Stimulated activated CD8-positive, alpha-beta memory T cell treated with anti-CD3 and anti-CD28 coated beads, Interleukin-2, amount 100 ng/mL, for 48 hours (primary cell): ENCODE measurements around the gene GALNT12.
A peak's percentile ranks its signal among the peaks of the same experiment; 100 is the strongest.

ENCODE experiments used
- DNase-seq, 2 donors: peaks; one replicate each; pipeline ENCODE4 v3.0.0-alpha.2; 2020; ENCODE audit warnings: low read depth in 2 of 2

GALNT12 gene

GRCh38 chr9:98832768-98833089 is 25.3 kb downstream of the GALNT12 start:
- DNase-seq = no peak

GRCh38 chr9:98833090-98833956 is 25.9 kb downstream of the GALNT12 start:
- DNase-seq = no peak

GRCh38 chr9:98834386-98834785 is 26.9 kb downstream of the GALNT12 start:
- no peak for DNase-seq

DNA sequence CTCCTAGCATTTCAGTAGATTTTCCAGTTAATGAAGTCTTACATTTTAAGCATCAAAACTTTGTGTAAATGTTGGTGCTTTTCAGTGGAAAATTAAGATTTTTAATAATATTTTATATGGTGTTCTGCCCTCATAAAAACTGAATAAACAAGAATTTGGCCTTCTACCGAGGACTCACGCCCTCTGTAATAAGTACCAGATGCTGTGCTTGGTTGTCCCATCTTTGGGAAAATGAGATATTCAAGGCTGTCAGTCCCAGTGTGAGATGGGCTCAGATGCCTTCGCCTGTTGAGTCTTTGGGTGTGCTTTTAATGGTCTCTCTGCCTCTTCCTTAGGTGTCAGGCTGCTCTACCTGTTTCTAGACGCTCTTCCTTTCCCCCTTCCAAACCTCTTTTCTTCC is 28.7 kb downstream of the GALNT12 start:
- no peak for DNase-seq

- no peak for DNase-seq
Measured at GRCh38 chr9:98837516-98837915, 30.0 kb downstream of the GALNT12 start.

DNA sequence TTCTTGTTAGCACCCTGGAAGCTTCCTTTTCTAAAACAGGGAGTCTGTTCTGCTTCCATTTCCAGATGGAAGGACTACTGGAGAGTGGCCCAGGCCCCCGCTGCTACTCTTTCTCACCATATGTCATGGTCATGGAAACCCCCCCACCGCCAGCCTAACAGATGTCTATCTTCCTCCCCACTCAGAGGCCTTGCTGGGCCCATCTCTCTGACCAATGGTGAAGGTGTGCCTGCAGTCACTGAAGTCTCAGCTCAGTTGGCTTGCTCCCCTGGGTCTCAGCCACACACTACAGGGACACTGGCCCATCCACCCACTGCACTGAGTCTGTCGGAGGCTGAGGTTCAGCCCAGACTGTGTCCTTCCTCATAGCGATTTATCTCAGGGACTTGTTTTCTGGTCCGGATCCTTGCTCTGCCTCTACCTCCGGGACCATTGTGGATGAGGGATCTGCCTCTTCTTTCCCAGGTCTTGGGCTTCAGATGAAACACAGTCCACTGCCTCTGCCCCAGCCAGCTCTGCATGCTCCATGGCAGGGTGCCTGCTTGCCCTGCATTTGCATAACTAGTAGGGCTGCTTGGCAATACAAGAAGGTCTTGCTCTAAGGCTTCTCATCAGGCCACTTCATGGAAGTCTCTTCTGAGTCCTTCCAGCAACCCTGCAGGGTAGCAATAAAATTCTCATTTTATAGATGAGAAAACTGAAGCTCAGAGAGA is 30.8 kb downstream of the GALNT12 start:
- DNase-seq = no peak

GRCh38 chr9:98838868-98839565 is 31.5 kb downstream of the GALNT12 start:
- no peak for DNase-seq

- DNase-seq = no peak
Measured at GRCh38 chr9:98839724-98840123, 32.3 kb downstream of the GALNT12 start.

DNA sequence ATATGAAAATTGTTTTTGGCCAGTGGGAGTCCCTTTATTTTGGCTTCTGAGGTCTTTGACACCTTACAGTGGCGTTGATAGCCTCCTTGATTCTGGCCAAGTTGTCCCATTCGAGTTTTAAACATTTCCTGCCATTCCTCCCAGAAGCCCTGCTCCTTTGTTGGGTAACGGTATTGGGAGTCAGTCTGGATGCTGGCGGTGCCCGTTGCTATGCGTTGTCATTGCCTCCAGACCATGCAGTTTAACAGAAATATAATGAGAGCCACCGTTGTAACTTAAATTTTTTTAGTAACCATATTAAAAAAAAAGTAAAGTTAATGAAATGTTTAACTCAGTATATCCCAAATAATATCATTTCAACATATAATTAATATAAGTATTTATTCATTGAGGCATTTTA is 35.0 kb downstream of the GALNT12 start:
- DNase-seq = no peak

GRCh38 chr9:98846081-98846480 is 38.6 kb downstream of the GALNT12 start:
- DNase-seq = no peak

GRCh38 chr9:98846879-98847278 is 39.4 kb downstream of the GALNT12 start:
- DNase-seq = no peak

DNA sequence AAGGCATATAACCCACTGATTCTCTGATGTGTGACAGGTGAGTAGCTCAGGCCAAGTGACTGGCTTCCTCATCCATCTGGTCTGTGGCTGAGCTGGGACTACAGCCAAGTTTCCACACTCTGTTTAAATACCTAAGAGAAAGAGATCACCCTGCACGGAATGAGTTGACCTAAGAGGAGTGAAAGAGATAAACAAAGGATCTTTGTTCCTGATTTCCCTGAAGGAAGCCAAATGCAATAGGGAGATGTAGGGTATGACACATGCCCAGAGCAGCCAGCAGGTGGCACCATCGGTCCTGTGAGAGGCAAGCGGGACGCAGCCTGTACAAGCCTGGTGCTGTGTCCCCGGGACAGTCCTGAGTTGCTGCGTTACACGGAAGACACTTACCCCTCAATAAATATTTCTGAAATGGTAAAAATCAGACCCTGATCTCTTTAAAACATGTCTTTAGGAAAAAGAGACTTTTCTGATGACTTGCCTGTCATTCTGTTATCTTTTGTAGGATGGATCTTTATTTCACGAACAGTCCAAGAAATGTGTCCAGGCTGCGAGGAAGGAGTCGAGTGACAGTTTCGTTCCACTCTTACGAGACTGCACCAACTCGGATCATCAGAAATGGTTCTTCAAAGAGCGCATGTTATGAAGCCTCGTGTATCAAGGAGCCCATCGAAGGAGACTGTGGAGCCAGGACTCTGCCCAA is 41.1 kb downstream of the GALNT12 start:
- peak; percentile 63 to 73 for DNase-seq

DNA sequence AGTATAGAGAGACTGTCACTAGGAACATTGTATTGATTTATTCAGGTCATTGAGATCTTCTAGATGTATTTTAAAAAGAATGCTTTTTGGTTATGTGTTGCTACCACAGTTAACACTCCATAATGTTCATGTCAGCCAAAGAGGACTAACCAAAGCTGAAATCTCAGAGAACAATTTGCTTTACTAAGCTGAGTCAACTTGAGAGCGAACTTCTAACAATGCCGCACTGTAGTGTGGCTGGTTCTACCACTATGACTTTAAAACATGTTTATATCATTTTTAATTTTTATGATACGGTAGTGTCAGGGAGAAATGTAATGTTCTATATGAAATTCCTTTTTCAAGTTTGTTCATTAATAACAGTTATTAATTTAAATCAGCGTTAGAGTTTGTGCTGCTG is 42.1 kb downstream of the GALNT12 start:
- no peak for DNase-seq

DNA sequence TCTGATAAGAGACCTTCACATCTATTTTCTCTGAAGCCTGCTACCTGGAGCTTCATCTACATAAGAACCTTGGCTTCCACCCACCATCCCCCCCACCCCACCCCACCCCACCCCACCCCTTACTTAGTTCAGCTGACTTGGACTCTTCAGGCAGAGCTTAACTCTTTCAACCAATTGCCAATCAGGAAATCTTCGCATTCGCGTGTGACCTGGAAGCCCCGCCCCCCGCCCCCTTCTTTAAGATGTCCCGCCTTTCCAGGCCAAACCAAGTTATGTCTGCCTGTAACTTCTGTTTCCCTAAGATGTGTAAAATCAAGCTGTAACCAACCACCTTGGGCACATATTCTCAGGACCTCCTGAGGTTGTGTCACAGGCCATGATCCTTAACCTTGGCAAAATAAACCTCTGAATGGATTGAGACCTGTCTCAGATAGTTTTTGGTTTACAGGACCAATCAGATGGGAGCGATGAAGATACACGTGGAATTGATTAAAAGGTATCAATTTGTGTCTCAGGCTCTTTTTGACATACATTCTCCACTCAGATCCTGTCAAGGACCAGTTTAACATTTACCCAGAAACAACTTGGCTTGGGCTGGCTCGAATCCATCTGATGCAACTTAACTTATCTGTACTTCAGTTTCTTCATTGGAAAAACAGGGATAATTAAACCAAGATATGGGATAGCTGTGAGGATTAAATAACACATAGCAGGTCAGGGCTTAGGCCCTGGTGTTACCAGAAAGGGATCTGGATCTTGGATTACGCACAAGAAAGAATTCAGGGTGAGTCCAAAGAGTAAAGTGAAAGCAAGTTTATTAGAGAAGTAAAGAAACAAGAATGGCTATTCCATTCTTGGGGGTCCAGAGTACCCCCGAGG is 43.6 kb downstream of the GALNT12 start:
- no peak for DNase-seq

- peak; percentile 14 to 22 for DNase-seq
Measured at GRCh38 chr9:98851730-98852459, 44.4 kb downstream of the GALNT12 start.

- no peak for DNase-seq
Measured at GRCh38 chr9:98852460-98852734, 44.9 kb downstream of the GALNT12 start.

DNA sequence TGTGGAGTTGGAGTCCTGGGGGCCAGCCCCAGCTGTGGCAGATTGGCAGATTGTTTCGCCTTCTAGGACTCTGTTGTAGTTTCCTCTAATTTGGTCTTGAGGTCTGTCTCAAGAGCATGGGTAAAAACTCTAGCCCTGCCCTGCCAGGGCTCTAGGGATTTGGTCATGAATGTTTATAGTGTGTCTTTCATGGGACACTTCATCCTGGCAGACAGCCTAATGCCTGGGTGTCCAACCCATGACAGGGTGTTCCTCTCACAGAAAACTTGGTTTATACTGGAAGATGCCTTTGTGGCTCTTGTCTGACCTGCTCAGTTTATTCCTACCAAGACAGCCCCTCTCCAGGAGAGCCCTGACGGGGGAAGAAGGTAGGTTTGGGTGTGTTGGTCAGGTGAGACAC is 45.5 kb downstream of the GALNT12 start:
- DNase-seq = no peak

- no peak for DNase-seq
Measured at GRCh38 chr9:98854266-98854665, 46.8 kb downstream of the GALNT12 start.

- no peak for DNase-seq
Measured at GRCh38 chr9:98855592-98855991, 48.1 kb downstream of the GALNT12 start.

DNA sequence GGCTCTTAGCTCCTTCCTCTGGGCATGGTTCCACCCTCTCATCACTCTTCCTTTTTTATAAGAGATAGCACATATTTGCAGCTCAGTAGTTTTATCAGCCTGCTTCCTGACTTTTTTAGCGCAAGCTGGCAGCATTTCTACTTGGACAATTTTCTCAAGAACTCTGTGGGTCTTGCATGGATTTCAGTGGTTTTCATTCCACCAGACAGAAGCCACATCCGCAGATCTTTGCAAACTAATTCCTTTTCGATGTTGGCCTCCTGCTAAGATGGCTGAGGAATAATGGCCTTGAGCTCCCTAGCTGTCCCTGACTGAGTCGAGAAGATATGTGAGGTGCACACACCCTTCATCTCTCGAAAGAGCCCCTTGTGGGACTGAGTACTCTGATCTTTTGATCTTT is 49.5 kb downstream of the GALNT12 start:
- no peak for DNase-seq

DNA sequence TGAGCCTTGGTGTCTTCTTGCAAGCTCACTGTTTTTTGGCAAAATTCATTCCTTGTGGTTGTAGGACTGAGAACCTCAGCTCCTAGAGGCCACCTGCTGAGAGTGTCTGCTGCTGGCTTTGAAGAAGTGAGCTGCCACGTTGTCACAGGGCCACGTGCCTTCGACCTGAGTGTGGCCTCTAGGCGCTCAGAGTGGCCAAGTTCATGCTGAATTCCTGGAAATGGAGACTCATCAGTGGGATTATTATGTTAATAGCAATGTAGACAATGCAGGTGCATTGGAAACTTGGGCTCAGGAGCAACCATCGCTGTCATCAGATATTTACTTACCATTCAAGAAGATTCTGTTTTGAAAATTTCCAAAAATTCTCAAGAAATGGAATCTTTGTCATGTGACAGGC is 52.5 kb downstream of the GALNT12 start:
- DNase-seq = no peak
